ENCODE results near the gene BRMS1.
A peak's percentile ranks its signal among the peaks of the same experiment; 100 is the strongest.

Gene BRMS1

GRCh38 chr11:66365711-66366619, 21.1 kb upstream of the BRMS1 start:
- H3F3A ChIP-seq (ENCODE audit: insufficient read depth, low read length), result no peaks in the 10 kb centered on the region
- no peak overlapping the region for H3K4me3 ChIP-seq (ENCODE audit: low read length)
- peaks cover 77% of the 10 kb centered on the region for H3K27me3 ChIP-seq (replicated peaks; ENCODE audit: insufficient read depth, low read length)
- no peak overlapping the region for H2AFZ ChIP-seq (ENCODE audit: low read length)
- H3K4me2 ChIP-seq (ENCODE audit: low read depth, low read length), result no peak overlapping the region
- no peak for DNase-seq
- TF ChIP-seq, protein P1, sequence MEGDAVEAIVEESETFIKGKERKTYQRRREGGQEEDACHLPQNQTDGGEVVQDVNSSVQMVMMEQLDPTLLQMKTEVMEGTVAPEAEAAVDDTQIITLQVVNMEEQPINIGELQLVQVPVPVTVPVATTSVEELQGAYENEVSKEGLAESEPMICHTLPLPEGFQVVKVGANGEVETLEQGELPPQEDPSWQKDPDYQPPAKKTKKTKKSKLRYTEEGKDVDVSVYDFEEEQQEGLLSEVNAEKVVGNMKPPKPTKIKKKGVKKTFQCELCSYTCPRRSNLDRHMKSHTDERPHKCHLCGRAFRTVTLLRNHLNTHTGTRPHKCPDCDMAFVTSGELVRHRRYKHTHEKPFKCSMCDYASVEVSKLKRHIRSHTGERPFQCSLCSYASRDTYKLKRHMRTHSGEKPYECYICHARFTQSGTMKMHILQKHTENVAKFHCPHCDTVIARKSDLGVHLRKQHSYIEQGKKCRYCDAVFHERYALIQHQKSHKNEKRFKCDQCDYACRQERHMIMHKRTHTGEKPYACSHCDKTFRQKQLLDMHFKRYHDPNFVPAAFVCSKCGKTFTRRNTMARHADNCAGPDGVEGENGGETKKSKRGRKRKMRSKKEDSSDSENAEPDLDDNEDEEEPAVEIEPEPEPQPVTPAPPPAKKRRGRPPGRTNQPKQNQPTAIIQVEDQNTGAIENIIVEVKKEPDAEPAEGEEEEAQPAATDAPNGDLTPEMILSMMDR (IDR thresholded peaks at IDR 0.05; ENCODE audit: low read length), result no peak
- TF ChIP-seq EZH2phosphoT487 (IDR thresholded peaks at IDR 0.05; ENCODE audit: low read length), result no peak
- H3K4me1 ChIP-seq (ENCODE audit: low read length), result no peaks in the 10 kb centered on the region
- no peak overlapping the region for H3K27ac ChIP-seq (ENCODE audit: low read length)
- no peaks in the 10 kb centered on the region for H3K9me3 ChIP-seq (replicated peaks; ENCODE audit: insufficient read depth, low read length)
- no peak overlapping the region for H3K9ac ChIP-seq (ENCODE audit: low read length)
- no peaks in the 10 kb centered on the region for H3K9me2 ChIP-seq (replicated peaks; ENCODE audit: insufficient read depth, low read length)
- H3K36me3 ChIP-seq (replicated peaks; ENCODE audit: insufficient read depth, low read length), result no peaks in the 10 kb centered on the region
- no peaks in the 10 kb centered on the region for H4K20me1 ChIP-seq (ENCODE audit: insufficient read depth, low read length)
- no peaks in the 10 kb centered on the region for H3K79me2 ChIP-seq (ENCODE audit: low read length)

- H2AFZ ChIP-seq (ENCODE audit: low read length), result no peak overlapping the region
- H3K9me2 ChIP-seq (replicated peaks; ENCODE audit: insufficient read depth, low read length), result no peaks in the 10 kb centered on the region
- no peaks in the 10 kb centered on the region for H4K20me1 ChIP-seq (ENCODE audit: insufficient read depth, low read length)
- no peaks in the 10 kb centered on the region for H3F3A ChIP-seq (ENCODE audit: insufficient read depth, low read length)
- TF ChIP-seq, protein P1 (IDR thresholded peaks at IDR 0.05; ENCODE audit: low read length), result no peak
- TF ChIP-seq EZH2 (optimal IDR thresholded peaks at IDR 0.05; ENCODE audit: low read depth, low read length) (no peak), EZH2phosphoT487 (IDR thresholded peaks at IDR 0.05; ENCODE audit: low read length) (no peak)
- no peak overlapping the region for H3K27ac ChIP-seq (ENCODE audit: low read length)
- H3K4me2 ChIP-seq (ENCODE audit: low read depth, low read length), result no peak overlapping the region
- H3K4me1 ChIP-seq (ENCODE audit: low read length), result no peaks in the 10 kb centered on the region
- H3K27me3 ChIP-seq (replicated peaks; ENCODE audit: insufficient read depth, low read length), result peaks cover 78% of the 10 kb centered on the region
- H3K9ac ChIP-seq (ENCODE audit: low read length), result no peak overlapping the region
- H3K9me3 ChIP-seq (replicated peaks; ENCODE audit: insufficient read depth, low read length), result no peaks in the 10 kb centered on the region
- H3K79me2 ChIP-seq (ENCODE audit: low read length), result no peaks in the 10 kb centered on the region
- no peak overlapping the region for H3K4me3 ChIP-seq (ENCODE audit: low read length)
- DNase-seq, result no peak
- no peaks in the 10 kb centered on the region for H3K36me3 ChIP-seq (replicated peaks; ENCODE audit: insufficient read depth, low read length)
Measured at GRCh38 chr11:66365166-66365565, 20.3 kb upstream of the BRMS1 start.

- no peaks in the 10 kb centered on the region for H3K9me3 ChIP-seq (replicated peaks; ENCODE audit: insufficient read depth, low read length)
- DNase-seq, result peak; percentile 19
- H3K4me2 ChIP-seq (ENCODE audit: low read depth, low read length), result no peak overlapping the region
- H3K9me2 ChIP-seq (replicated peaks; ENCODE audit: insufficient read depth, low read length), result no peaks in the 10 kb centered on the region
- H3K27me3 ChIP-seq (replicated peaks; ENCODE audit: insufficient read depth, low read length), result peaks cover 74% of the 10 kb centered on the region
- no peak overlapping the region for H3K4me3 ChIP-seq (ENCODE audit: low read length)
- no peaks in the 10 kb centered on the region for H3F3A ChIP-seq (ENCODE audit: insufficient read depth, low read length)
- no peak overlapping the region for H3K27ac ChIP-seq (ENCODE audit: low read length)
- no peaks in the 10 kb centered on the region for H3K36me3 ChIP-seq (replicated peaks; ENCODE audit: insufficient read depth, low read length)
- no peaks in the 10 kb centered on the region for H3K79me2 ChIP-seq (ENCODE audit: low read length)
- no peak overlapping the region for H3K9ac ChIP-seq (ENCODE audit: low read length)
- TF ChIP-seq EZH2phosphoT487 (IDR thresholded peaks at IDR 0.05; ENCODE audit: low read length), result no peak
- TF ChIP-seq, protein P1 (IDR thresholded peaks at IDR 0.05; ENCODE audit: low read length), result peak; percentile 63
- H2AFZ ChIP-seq (ENCODE audit: low read length), result no peak overlapping the region
- no peaks in the 10 kb centered on the region for H3K4me1 ChIP-seq (ENCODE audit: low read length)
- H4K20me1 ChIP-seq (ENCODE audit: insufficient read depth, low read length), result no peaks in the 10 kb centered on the region
Measured at GRCh38 chr11:66363805-66364535, 19.1 kb upstream of the BRMS1 start.

Measured in MM.1S (cell line).